Measurements from ENCODE around the gene ZNF487.

The ZNF487 gene

GRCh38 chr10:43393606-43394360 is 43.1 kb upstream of the ZNF487 start:
- H3K27ac ChIP-seq: peak overlapping the region; percentile 95

GRCh38 chr10:43394868-43395267 is 42.0 kb upstream of the ZNF487 start:
- H3K27ac ChIP-seq: peak overlapping the region; percentile 95
- TF ChIP-seq ZFX (IDR thresholded peaks at IDR 0.05; ENCODE audit: borderline replicate concordance): no peak
- no peak for TF ChIP-seq CTCF (IDR thresholded peaks at IDR 0.05)

More at GRCh38 chr10:43393606-43394360, 43.1 kb upstream of the ZNF487 start:
- TF ChIP-seq CTCF (IDR thresholded peaks at IDR 0.05) (no peak), ZFX (IDR thresholded peaks at IDR 0.05; ENCODE audit: borderline replicate concordance) (no peak)

GRCh38 chr10:43395571-43396060 is 41.3 kb upstream of the ZNF487 start:
- peak overlapping the region; percentile 95 for H3K27ac ChIP-seq
- TF ChIP-seq ZFX (IDR thresholded peaks at IDR 0.05; ENCODE audit: borderline replicate concordance) (no peak), CTCF (IDR thresholded peaks at IDR 0.05) (no peak)

GRCh38 chr10:43396061-43396927 is 40.6 kb upstream of the ZNF487 start:
- peak overlapping the region; percentile 95 for H3K27ac ChIP-seq
- no peak for TF ChIP-seq ZFX (IDR thresholded peaks at IDR 0.05; ENCODE audit: borderline replicate concordance)
- TF ChIP-seq CTCF (IDR thresholded peaks at IDR 0.05): no peak

GRCh38 chr10:43396928-43397624 is 39.8 kb upstream of the ZNF487 start:
- TF ChIP-seq ZFX (IDR thresholded peaks at IDR 0.05; ENCODE audit: borderline replicate concordance): no peak
- TF ChIP-seq CTCF (IDR thresholded peaks at IDR 0.05): no peak
- peak overlapping the region; percentile 95 for H3K27ac ChIP-seq

GRCh38 chr10:43398939-43399319 is 38.0 kb upstream of the ZNF487 start:
- TF ChIP-seq ZFX (IDR thresholded peaks at IDR 0.05; ENCODE audit: borderline replicate concordance) (no peak), CTCF (IDR thresholded peaks at IDR 0.05) (no peak)

More at GRCh38 chr10:43398939-43399319, 38.0 kb upstream of the ZNF487 start:
- peak overlapping the region; percentile 95 for H3K27ac ChIP-seq

Measured in 22Rv1 (cell line).